ENCODE measurements around the gene PITPNM1.

- no peak for TF ChIP-seq POLR2A (IDR thresholded peaks at IDR 0.05; ENCODE audit: low read depth, low read length)
- TF ChIP-seq POLR2AphosphoS5 (IDR thresholded peaks at IDR 0.05; ENCODE audit: low read depth, low read length): no peak
- no peak for TF ChIP-seq TAF1 (IDR thresholded peaks at IDR 0.05; ENCODE audit: borderline replicate concordance, low read depth, low read length)
These were observed 38.4 kb upstream of the PITPNM1 start for GRCh38 chr11:67543585-67543984.

All from GM12892 (cell line).